Transverse colon (tissue), 4 donors: Measurements from ENCODE around the gene PXDC1. TPM values are rescaled to one million over a fixed set of nuclear protein-coding genes. Genes with fewer than 3 reads are reported as not detected.
A peak's percentile ranks its signal among the peaks of the same experiment; 100 is the strongest.
"Not testable (repeated sequence)": the region's sequence is repeated elsewhere in the genome, so short reads cannot be mapped to it uniquely, and the experiment has no call there.

Experiments used
- DNase-seq: peaks from one replicate; pipeline ENCODE4 v3.0.0-alpha.2; 2019
- H3K27ac ChIP-seq, 4 donors: fragments of 200-600 bp; sonication (generic); 2 replicates each; pipeline ENCODE4 v1.5.1; 2016 to 2018; ENCODE audit warnings: inconsistent platforms in 4 of 4
- H3K27me3 ChIP-seq: fragments of 200-600 bp; sonication (generic); 2 replicates; pipeline ENCODE4 v1.5.1; 2017; ENCODE audit warnings: inconsistent platforms
- H3K36me3 ChIP-seq, 4 donors: fragments of 200-600 bp; sonication (generic); 2 replicates each; pipeline ENCODE4 v1.5.1; 2017 to 2019; ENCODE audit warnings: inconsistent platforms in 4 of 4
- H3K4me1 ChIP-seq, 4 donors: fragments of 200-600 bp; sonication (generic); 2 replicates each; pipeline ENCODE4 v1.5.1; 2017 to 2020; ENCODE audit warnings: inconsistent platforms in 4 of 4
- H3K4me3 ChIP-seq, 4 donors: fragments of 200-600 bp; sonication (generic); 1 replicate in 1 of 4; 2 replicates in 3 of 4; pipeline versions ENCODE4 v1.5.1 to v1.6.1; 2017 to 2019; ENCODE audit warnings: inconsistent platforms in 4 of 4
- H3K9me3 ChIP-seq, 2 donors: fragments of 200-600 bp; sonication (generic); 2 replicates each; pipeline ENCODE4 v1.5.1; 2017 to 2019; ENCODE audit warnings: inconsistent platforms in 2 of 2
- CTCF ChIP-seq, 5 experiments: fragments of 200-600 bp in 3 of 5; fragments of 450-650 bp in 2 of 5; sonication (generic) in 3 of 5; IDR thresholded peaks; 1 replicate in 2 of 5; 2 replicates in 3 of 5; pipeline ENCODE4 v1.5.1; 2016 to 2017; ENCODE audit warnings: antibody characterized with exemption in 5 of 5, inconsistent platforms in 3 of 5, mild to moderate bottlenecking in 2 of 5, moderate library complexity in 1 of 5
- EP300 ChIP-seq: sonication (generic); formaldehyde crosslinking; IDR thresholded peaks from one replicate; pipeline ENCODE4 v1.6.1; 2017; ENCODE audit warnings: antibody characterized with exemption, low read depth
- POLR2A ChIP-seq: fragments of 450-650 bp; IDR thresholded peaks from one replicate; pipeline ENCODE4 v1.6.1; 2016; ENCODE audit warnings: antibody characterized with exemption, mild to moderate bottlenecking, moderate library complexity
- POLR2AphosphoS5 ChIP-seq, 3 donors: sonication (generic); formaldehyde crosslinking; IDR thresholded peaks; one replicate each; pipeline ENCODE4 v1.6.1; 2016; ENCODE audit warnings: antibody characterized with exemption in 3 of 3
- WGBS, 2 donors: methylation state at CpG; one replicate each; pipeline ENCODE4 v1.1.5; 2018; ENCODE audit warnings: low coverage in 1 of 2; 5-methylcytosine and 5-hydroxymethylcytosine counted together
- in situ Hi-C, 4 donors: fragments of 200-750 bp; cut with MboI; loops; one replicate each; pipeline versions ENCODE4 v1.15.0 to v1.15.1; 2017; ENCODE audit warnings: low sequenced_read_pairs in 3 of 4, low pct_ligation_motif_present in 1 of 4, low pct_unique_long_range_greater_than_20kb in 1 of 4
- intact Hi-C: fragments of 100-400 bp; cut with DNase I; formaldehyde crosslinking; loops from one replicate; pipeline ENCODE4 v1.15.1; 2023; ENCODE audit warnings: low total_unique reads
- total RNA-seq, 4 donors: library from RNA; depleted of rRNA; stranded (reverse); fragments of >200 nt; gene quantifications; one replicate each; pipeline ENCODE4 v1.1.0, GENCODE V29; 2016

Gene PXDC1
- total RNA-seq, 4 donors from 2014 or later: 14.6 to 85.4 (median 44.3) TPM

- 93% methylated on average over 15 of the region's 15 CpGs; no CpG with 5 or more reads in 1 of the 2 donors for WGBS, 2 donors
- intact Hi-C loops: no loop called here
- DNase-seq: no peak
- no peaks in the 10 kb centered on the region for H3K4me1 ChIP-seq
- H3K27ac ChIP-seq: no peak overlapping the region
- H3K9me3 ChIP-seq: no peaks in the 10 kb centered on the region
- in situ Hi-C loops: no loop called here
- no peaks in the 10 kb centered on the region for H3K36me3 ChIP-seq
- TF ChIP-seq EP300 (no peak), CTCF (IDR thresholded peaks at IDR 0.05) (no peak), POLR2A (no peak), POLR2AphosphoS5 (IDR thresholded peaks at IDR 0.05) (no peak)
- no peak overlapping the region for H3K4me3 ChIP-seq
- no peaks in the 10 kb centered on the region for H3K27me3 ChIP-seq
Measured at GRCh38 chr6:3762359-3762758, 10.8 kb upstream of the PXDC1 start.

- H3K36me3 ChIP-seq: no peaks in the 10 kb centered on the region
- WGBS, 2 donors: 98 to 99% methylated on average over 8 of the region's 8 CpGs
- no peak overlapping the region for H3K4me3 ChIP-seq
- in situ Hi-C loops: no loop called here
- H3K9me3 ChIP-seq: no peaks in the 10 kb centered on the region
- intact Hi-C loops: no loop called here
- TF ChIP-seq POLR2AphosphoS5 (IDR thresholded peaks at IDR 0.05) (no peak), CTCF (IDR thresholded peaks at IDR 0.05) (no peak), POLR2A (no peak), EP300 (no peak)
- no peaks in the 10 kb centered on the region for H3K4me1 ChIP-seq
- no peak overlapping the region for H3K27ac ChIP-seq
- H3K27me3 ChIP-seq: no peaks in the 10 kb centered on the region
- DNase-seq: no peak
Measured at GRCh38 chr6:3761989-3762270, 10.4 kb upstream of the PXDC1 start.

- peak overlapping the region in 2 of 4 donors; percentile 14 to 22 for H3K27ac ChIP-seq
- in situ Hi-C loops: no loop called here
- H3K9me3 ChIP-seq: no peaks in the 10 kb centered on the region
- H3K36me3 ChIP-seq: no peaks in the 10 kb centered on the region
- 73 to 83% methylated on average over 5 to 6 of the region's 6 CpGs for WGBS, 2 donors
- no peak for DNase-seq
- no peaks in the 10 kb centered on the region for H3K4me1 ChIP-seq
- no peak overlapping the region for H3K4me3 ChIP-seq
- H3K27me3 ChIP-seq: no peaks in the 10 kb centered on the region
- intact Hi-C loops: no loop called here
- TF ChIP-seq EP300 (no peak), POLR2A (no peak), POLR2AphosphoS5 (IDR thresholded peaks at IDR 0.05) (peak in 1 of 3 donors; percentile 28), CTCF (IDR thresholded peaks at IDR 0.05) (no peak)
Measured at GRCh38 chr6:3759646-3760232, 8.2 kb upstream of the PXDC1 start.

GRCh38 chr6:3758842-3759144 is 7.3 kb upstream of the PXDC1 start:
- H3K4me1 ChIP-seq: peaks cover 0 to 1% (median 0%) of the 10 kb centered on the region in 4 donors
- H3K36me3 ChIP-seq: no peaks in the 10 kb centered on the region
- in situ Hi-C loops: no loop called here
- no peaks in the 10 kb centered on the region for H3K9me3 ChIP-seq
- TF ChIP-seq CTCF (IDR thresholded peaks at IDR 0.05): no peak
- no peak for TF ChIP-seq EP300
- peak overlapping the region in 1 of 4 donors; percentile 22 for H3K27ac ChIP-seq
- no peaks in the 10 kb centered on the region for H3K27me3 ChIP-seq
- 66 to 89% methylated on average over 3 to 7 of the region's 7 CpGs for WGBS, 2 donors
- no peak overlapping the region for H3K4me3 ChIP-seq
- DNase-seq: no peak
- intact Hi-C loops: no loop called here

- H3K36me3 ChIP-seq, in situ Hi-C loops, H3K4me1 ChIP-seq, DNase-seq, H3K9me3 ChIP-seq, H3K4me3 ChIP-seq, H3K27me3 ChIP-seq, H3K27ac ChIP-seq, intact Hi-C loops: not testable (repeated sequence)
- WGBS, 2 donors: 98% methylated on average over 39 of the region's 57 CpGs; no CpG with 5 or more reads in 1 of the 2 donors
Measured at GRCh38 chr6:3757998-3758841, 6.7 kb upstream of the PXDC1 start.
